BLaER1 treated with 17β-estradiol and CSF1 and Interleukin-3, amounts not matched to agents 10 nM and 100 nM (cell line): ENCODE measurements around the gene ARHGEF33.
"Not testable (repeated sequence)": the region's sequence is repeated elsewhere in the genome, so short reads cannot be mapped to it uniquely, and the experiment has no call there.

Source experiments
- H3K27ac ChIP-seq, 11 experiments: shearing (Covaris generic); formaldehyde crosslinking; 2 replicates each; pipeline ENCODE4 v1.8.1; 2022
- H3K27me3 ChIP-seq, 11 experiments: shearing (Covaris generic); formaldehyde crosslinking; 2 replicates each; pipeline ENCODE4 v1.8.1; 2022
- H3K36me3 ChIP-seq, 11 experiments: shearing (Covaris generic); formaldehyde crosslinking; 2 replicates each; pipeline ENCODE4 v1.8.1; 2022
- H3K4me1 ChIP-seq, 10 experiments: shearing (Covaris generic); formaldehyde crosslinking; 2 replicates each; pipeline ENCODE4 v1.8.1; 2022
- H3K4me2 ChIP-seq, 11 experiments: shearing (Covaris generic); formaldehyde crosslinking; 2 replicates each; pipeline ENCODE4 v1.8.1; 2022
- H3K4me3 ChIP-seq, 10 experiments: shearing (Covaris generic); formaldehyde crosslinking; 2 replicates each; pipeline ENCODE4 v1.8.1; 2022
- H3K9ac ChIP-seq, 11 experiments: shearing (Covaris generic); formaldehyde crosslinking; 2 replicates each; pipeline ENCODE4 v1.8.1; 2022
- H3K9me3 ChIP-seq, 11 experiments: shearing (Covaris generic); formaldehyde crosslinking; replicated peaks in 1 of 11; 2 replicates each; pipeline ENCODE4 v1.8.1; 2022
- H4K20me1 ChIP-seq, 11 experiments: shearing (Covaris generic); formaldehyde crosslinking; 2 replicates each; pipeline ENCODE4 v1.8.1; 2022
- Cebpa-rat ChIP-seq, 11 experiments: shearing (Covaris generic); IDR thresholded peaks; 2 replicates each; pipeline ENCODE4 v1.8.1; 2022

Gene ARHGEF33

DNA sequence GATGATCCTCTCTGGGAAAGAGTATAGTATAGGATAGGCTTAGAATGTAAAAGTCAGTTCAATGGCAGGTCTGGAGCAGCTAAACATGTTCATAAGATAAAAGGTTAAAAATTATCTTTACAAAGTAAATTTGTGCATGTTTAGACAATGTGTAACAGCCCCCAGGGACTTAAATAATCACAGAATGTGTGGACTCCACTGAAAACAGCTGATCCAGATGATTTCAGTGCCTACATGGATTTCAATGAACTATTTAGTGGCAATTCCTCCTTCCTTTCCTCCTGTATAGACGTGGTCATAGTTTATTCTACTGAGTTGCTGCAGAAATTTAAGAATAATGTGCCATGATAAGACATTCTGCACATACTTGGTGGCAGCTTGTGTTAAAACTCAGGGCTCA is 42.9 kb downstream of the ARHGEF33 start:
- no peak overlapping the region for H3K4me2 ChIP-seq
- no peaks in the 10 kb centered on the region for H4K20me1 ChIP-seq
- H3K9me3 ChIP-seq: no peaks in the 10 kb centered on the region
- no peak overlapping the region for H3K27ac ChIP-seq
- H3K4me3 ChIP-seq: no peak overlapping the region
- no peak overlapping the region for H3K9ac ChIP-seq
- H3K36me3 ChIP-seq: no peaks in the 10 kb centered on the region
- H3K4me1 ChIP-seq: peaks cover 0 to 6% (median 0%) of the 10 kb centered on the region in 10 experiments; a peak in 4 of 20 replicates
- H3K27me3 ChIP-seq: no peaks in the 10 kb centered on the region
- TF ChIP-seq Cebpa-rat (IDR thresholded peaks at IDR 0.05): no peak

DNA sequence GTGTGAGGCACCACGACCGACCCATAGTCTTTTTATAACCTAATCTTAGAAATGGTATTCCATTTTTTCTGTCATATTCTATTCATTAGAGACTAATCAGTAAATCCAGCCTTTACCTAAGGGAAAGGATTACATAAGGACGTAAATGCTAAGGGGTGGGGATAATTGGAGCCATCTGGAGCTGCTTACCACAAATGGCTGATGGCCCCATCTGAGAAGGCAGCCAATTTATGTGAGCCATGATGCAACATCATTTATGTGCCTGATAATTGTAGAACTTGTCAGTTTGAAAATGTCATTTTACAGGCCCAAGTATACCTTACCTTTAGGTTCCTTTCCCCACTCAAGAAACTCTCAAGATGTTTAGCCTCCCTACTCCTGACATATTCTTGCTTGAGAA is 44.0 kb downstream of the ARHGEF33 start:
- Histone ChIP-seq H3K9ac (no peak overlapping the region), H3K4me1 (peaks cover 0 to 6% (median 0%) of the 10 kb centered on the region in 10 experiments; a peak in 4 of 20 replicates), H3K36me3 (no peaks in the 10 kb centered on the region), H3K4me2 (no peak overlapping the region), H3K9me3 (no peaks in the 10 kb centered on the region), H3K27me3 (no peaks in the 10 kb centered on the region), H3K4me3 (no peak overlapping the region), H4K20me1 (no peaks in the 10 kb centered on the region), H3K27ac (no peak overlapping the region)
- no peak for TF ChIP-seq Cebpa-rat (IDR thresholded peaks at IDR 0.05)

DNA sequence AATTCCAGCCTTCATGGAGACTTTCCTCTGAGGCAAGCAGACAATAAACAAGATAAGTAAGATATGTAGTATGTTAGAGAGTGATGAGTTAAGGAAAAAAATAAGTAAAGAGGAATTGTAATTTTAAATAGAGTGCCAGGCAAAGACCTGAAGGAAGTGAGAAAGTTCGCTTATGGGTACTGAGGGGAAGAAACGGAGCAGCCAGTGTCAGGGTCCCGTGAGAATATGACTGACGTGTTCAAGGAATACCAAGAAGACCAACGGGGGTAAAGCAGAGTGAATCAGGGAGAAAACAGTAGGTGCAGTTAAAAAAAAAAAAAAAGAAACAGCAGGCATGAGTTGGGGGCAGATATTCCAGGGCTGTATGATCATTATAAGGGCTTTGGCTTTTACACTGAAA is 45.1 kb downstream of the ARHGEF33 start:
- Histone ChIP-seq H3K4me3 (no peak overlapping the region), H3K27ac (no peak overlapping the region), H3K4me1 (peaks cover 0 to 6% (median 0%) of the 10 kb centered on the region in 10 experiments; a peak in 4 of 20 replicates), H3K36me3 (no peaks in the 10 kb centered on the region), H3K9me3 (no peaks in the 10 kb centered on the region), H3K27me3 (no peaks in the 10 kb centered on the region), H4K20me1 (no peaks in the 10 kb centered on the region), H3K4me2 (peak overlapping the region in 8 of 11 experiments; percentile 10 to 48 (median 25); a peak in 9 of 22 replicates), H3K9ac (no peak overlapping the region)
- TF ChIP-seq Cebpa-rat (IDR thresholded peaks at IDR 0.05): no peak

DNA sequence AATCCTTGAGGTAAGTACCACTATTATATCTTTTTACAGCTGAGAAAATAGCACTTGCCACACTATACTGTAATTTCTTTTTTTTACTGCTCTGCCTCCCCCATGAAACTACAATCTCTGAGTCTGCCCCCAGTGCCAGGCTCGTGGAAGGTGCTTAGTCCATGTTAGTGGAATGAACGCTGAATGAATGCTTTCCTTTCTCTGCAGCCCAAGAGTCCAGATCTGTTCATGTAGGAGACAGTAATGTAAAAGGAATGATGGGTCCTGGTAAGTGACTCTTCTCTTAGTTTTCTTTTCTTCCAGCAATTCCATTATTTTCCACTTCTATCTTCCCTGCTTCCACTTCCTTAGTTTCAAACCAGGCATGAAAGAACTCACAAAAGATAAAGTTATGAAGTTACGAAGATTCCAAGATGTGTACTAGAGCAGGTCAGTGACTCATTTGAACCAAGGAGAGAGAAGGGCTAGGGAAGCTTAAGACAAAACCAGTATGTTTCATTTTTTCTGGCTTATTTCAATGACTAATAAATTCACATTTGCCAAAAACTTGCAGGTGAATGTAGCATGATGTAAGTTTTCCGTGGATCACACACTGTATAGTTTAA is 46.0 kb downstream of the ARHGEF33 start:
- Histone ChIP-seq H3K4me2 (no peak overlapping the region), H3K27me3 (no peaks in the 10 kb centered on the region), H3K9me3 (no peaks in the 10 kb centered on the region), H3K9ac (no peak overlapping the region), H3K4me3 (no peak overlapping the region), H3K36me3 (no peaks in the 10 kb centered on the region), H3K4me1 (peaks cover 0 to 6% (median 0%) of the 10 kb centered on the region in 10 experiments; a peak in 4 of 20 replicates), H3K27ac (no peak overlapping the region), H4K20me1 (no peaks in the 10 kb centered on the region)
- no peak for TF ChIP-seq Cebpa-rat (IDR thresholded peaks at IDR 0.05)

DNA sequence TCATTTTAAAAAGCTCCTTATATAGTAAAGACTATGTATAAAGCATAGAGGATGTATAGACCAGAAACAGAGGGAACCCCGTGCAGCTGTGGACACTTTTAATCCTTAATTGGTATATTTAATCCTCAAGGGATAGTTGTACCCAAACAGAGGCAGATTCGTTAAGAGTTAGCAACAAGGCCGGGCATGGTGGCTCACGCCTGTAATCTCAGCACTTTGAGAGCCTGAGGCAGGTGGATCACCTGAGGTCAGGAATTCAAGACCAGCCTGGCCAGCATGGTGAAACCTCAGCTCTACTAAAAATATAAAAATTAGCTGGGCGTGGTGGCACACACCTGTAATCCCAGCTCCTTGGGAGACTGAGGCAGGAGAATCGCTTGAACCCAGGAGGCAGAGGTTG is 46.8 kb downstream of the ARHGEF33 start:
- not testable (repeated sequence) for H3K9ac ChIP-seq, H3K9me3 ChIP-seq, H3K36me3 ChIP-seq, H4K20me1 ChIP-seq, H3K27me3 ChIP-seq, H3K4me1 ChIP-seq, H3K4me2 ChIP-seq, H3K27ac ChIP-seq, H3K4me3 ChIP-seq

DNA sequence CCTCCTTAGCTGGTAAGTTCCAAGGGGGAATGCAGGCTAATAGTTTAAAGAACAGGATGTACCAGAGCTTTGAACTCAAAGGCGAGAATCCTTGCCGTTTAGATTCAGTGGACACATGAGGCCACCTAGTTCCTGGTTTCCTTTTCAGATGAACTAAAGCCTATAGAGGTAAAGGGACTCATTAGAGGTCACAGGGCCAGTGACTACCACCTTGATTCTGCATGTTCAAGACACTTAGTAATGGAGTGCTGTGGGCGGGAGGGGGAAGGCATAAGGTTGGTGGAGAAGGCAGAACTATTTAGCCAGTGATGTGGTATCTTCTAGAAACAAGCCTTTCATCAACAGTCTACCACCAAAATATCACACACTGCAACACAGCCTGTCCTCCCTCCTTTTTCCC is 47.9 kb downstream of the ARHGEF33 start:
- H3K4me3 ChIP-seq: no peak overlapping the region
- no peak for TF ChIP-seq Cebpa-rat (IDR thresholded peaks at IDR 0.05)
- no peaks in the 10 kb centered on the region for H3K9me3 ChIP-seq
- H3K27me3 ChIP-seq: no peaks in the 10 kb centered on the region
- H3K4me2 ChIP-seq: no peak overlapping the region
- H4K20me1 ChIP-seq: no peaks in the 10 kb centered on the region
- peaks cover 0 to 6% (median 0%) of the 10 kb centered on the region in 10 experiments; a peak in 4 of 20 replicates for H3K4me1 ChIP-seq
- H3K36me3 ChIP-seq: no peaks in the 10 kb centered on the region
- H3K9ac ChIP-seq: no peak overlapping the region
- no peak overlapping the region for H3K27ac ChIP-seq

DNA sequence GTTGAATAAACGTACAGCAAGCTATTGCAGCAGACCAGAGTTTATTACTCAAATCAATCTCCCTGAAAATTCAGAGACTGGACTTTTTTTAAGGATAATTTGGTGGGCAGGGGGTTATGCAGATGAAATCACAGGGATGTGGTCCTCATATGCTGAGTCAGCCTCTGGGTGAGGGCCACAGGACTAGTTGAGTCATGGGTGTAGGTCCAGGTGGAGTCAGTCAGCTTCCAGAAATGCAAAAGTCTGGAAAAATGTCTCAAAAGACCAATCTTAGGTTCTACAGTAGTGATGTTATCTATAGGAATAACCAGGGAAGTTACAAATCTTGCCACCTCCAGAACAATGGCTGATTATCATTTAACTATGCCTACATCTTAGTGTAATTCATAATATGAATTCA is 51.1 kb downstream of the ARHGEF33 start:
- no peaks in the 10 kb centered on the region for H4K20me1 ChIP-seq
- no peak overlapping the region for H3K27ac ChIP-seq
- H3K9ac ChIP-seq: no peak overlapping the region
- H3K4me3 ChIP-seq: no peak overlapping the region
- TF ChIP-seq Cebpa-rat (IDR thresholded peaks at IDR 0.05): no peak
- H3K4me2 ChIP-seq: no peak overlapping the region
- no peaks in the 10 kb centered on the region for H3K4me1 ChIP-seq
- H3K36me3 ChIP-seq: no peaks in the 10 kb centered on the region
- H3K27me3 ChIP-seq: no peaks in the 10 kb centered on the region
- no peaks in the 10 kb centered on the region for H3K9me3 ChIP-seq

DNA sequence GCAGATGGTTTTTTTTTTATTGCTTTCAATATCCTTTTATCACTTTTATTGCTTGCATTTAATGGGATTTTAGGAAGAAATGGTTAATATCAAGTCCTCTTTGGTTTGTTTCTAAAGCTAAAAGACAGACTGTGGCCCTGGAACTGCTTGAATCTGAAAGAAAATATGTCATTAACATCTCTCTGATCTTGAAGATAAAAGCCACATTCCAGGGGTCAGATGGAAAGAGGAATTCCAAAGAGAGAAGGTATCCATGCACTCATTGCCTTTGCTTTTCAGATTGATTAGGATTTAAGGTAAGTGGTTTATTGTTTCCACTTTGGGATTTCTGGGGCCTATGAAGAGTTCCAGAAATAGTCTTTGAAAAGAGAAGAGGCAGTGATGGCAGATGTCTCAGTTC is 54.1 kb downstream of the ARHGEF33 start:
- no peak overlapping the region for H3K4me3 ChIP-seq
- no peak overlapping the region for H3K27ac ChIP-seq

DNA sequence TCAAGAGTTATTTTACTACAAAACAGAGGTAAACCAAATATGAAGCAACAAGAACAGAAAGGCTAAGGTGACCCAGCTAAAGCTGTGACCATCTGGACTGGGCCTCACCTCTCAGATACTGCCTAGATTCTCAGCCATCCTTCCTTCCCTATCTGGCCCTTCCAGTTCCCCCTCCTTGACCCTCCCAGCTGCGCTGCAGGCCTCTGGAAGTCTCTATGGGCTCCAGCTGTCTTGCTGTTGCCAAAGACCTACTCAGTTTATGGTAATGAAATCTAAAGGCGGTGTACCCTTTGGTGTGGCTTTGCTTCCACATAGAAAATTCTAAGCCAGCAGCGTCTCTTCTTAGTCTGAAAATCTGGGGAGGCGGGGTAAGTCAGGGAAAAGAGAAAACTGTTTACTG is 55.7 kb downstream of the ARHGEF33 start:
- no peak overlapping the region for H3K4me2 ChIP-seq
- H3K27ac ChIP-seq: no peak overlapping the region
- no peaks in the 10 kb centered on the region for H4K20me1 ChIP-seq
- H3K36me3 ChIP-seq: no peaks in the 10 kb centered on the region
- H3K9ac ChIP-seq: no peak overlapping the region
- no peaks in the 10 kb centered on the region for H3K27me3 ChIP-seq
- H3K4me1 ChIP-seq: peaks cover 0 to 12% (median 0%) of the 10 kb centered on the region in 10 experiments; a peak in 6 of 20 replicates
- no peaks in the 10 kb centered on the region for H3K9me3 ChIP-seq
- H3K4me3 ChIP-seq: no peak overlapping the region
- TF ChIP-seq Cebpa-rat (IDR thresholded peaks at IDR 0.05): no peak

More for the DNA sequence above, 54.1 kb downstream of the ARHGEF33 start:
- no peak for TF ChIP-seq Cebpa-rat (IDR thresholded peaks at IDR 0.05)
- Histone ChIP-seq H3K4me2 (no peak overlapping the region), H3K27me3 (no peaks in the 10 kb centered on the region), H3K4me1 (peaks cover 0 to 3% (median 0%) of the 10 kb centered on the region in 10 experiments; a peak in 6 of 20 replicates), H4K20me1 (no peaks in the 10 kb centered on the region), H3K36me3 (no peaks in the 10 kb centered on the region), H3K9me3 (no peaks in the 10 kb centered on the region), H3K9ac (no peak overlapping the region)

DNA sequence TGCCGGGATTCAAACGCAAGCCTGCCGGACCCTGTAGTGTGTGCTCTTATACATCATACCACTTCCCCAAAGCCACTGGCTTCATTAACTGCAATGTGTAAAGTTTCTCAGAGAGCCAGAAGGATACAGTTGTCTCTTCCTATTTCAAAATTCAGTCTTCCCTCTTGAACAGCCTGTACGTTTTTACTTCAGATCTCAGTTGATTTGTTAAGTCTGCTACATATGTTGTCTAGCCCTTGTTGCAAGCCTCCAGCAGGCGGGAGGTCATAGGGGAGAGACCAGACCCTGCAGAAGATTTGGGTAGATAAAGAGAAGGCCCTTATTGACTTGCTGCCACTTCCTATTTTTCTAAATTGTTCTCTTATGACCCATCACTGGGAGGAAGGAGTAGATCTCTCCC is 56.2 kb downstream of the ARHGEF33 start:
- H3K27me3 ChIP-seq: no peaks in the 10 kb centered on the region
- no peak overlapping the region for H3K4me3 ChIP-seq
- no peaks in the 10 kb centered on the region for H4K20me1 ChIP-seq
- no peak for TF ChIP-seq Cebpa-rat (IDR thresholded peaks at IDR 0.05)
- H3K36me3 ChIP-seq: no peaks in the 10 kb centered on the region
- H3K9ac ChIP-seq: no peak overlapping the region
- H3K4me2 ChIP-seq: no peak overlapping the region
- H3K27ac ChIP-seq: no peak overlapping the region
- H3K4me1 ChIP-seq: peaks cover 0 to 12% (median 0%) of the 10 kb centered on the region in 10 experiments; a peak in 6 of 20 replicates
- no peaks in the 10 kb centered on the region for H3K9me3 ChIP-seq
